A673 (cell line): ENCODE results near the gene SLC25A5. TPM values are rescaled to one million over a fixed set of nuclear protein-coding genes. Genes with fewer than 3 reads are reported as not detected.
"Not testable (repeated sequence)": the region's sequence is repeated elsewhere in the genome, so short reads cannot be mapped to it uniquely, and the experiment has no call there.

Experiments used
- BruUV-seq: library from RNA; stranded (reverse); fragments of 400-500 nt; replicated peaks from 2 replicates; lab custom pipeline; 2021; lab: Mats Ljungman, UMichigan
- CTCF ChIA-PET: fragments of 300-600 bp; sonication (Branson Sonifier 250); formaldehyde crosslinking; loops from one replicate; lab custom pipeline; 2022; ENCODE audit warnings: antibody characterized with exemption; lab: Charles Lee
- POLR2A ChIA-PET: fragments of 300-600 bp; sonication (Branson Sonifier 250); formaldehyde crosslinking; loops from one replicate; lab custom pipeline; 2022; ENCODE audit warnings: antibody characterized with exemption; ENCODE audit not compliant: low non-redundant PET; lab: Charles Lee
- DNase-seq: peaks from one replicate; pipeline ENCODE4 v3.0.0-alpha.2; 2015; ENCODE audit warnings: low spot score
- H3K27ac ChIP-seq: fragments of 200-600 bp; sonication (generic); 2 replicates; pipeline ENCODE4 v1.5.1; 2016; ENCODE audit warnings: mixed run types, low read depth, mild to moderate bottlenecking, mixed read lengths, antibody characterized with exemption, low read length; ENCODE audit not compliant: poor library complexity, severe bottlenecking
- H3K27me3 ChIP-seq: fragments of 200-600 bp; sonication (generic); replicated peaks from 2 replicates; pipeline ENCODE4 v1.6.1; 2017; ENCODE audit warnings: mixed run types, low read depth, mild to moderate bottlenecking, mixed read lengths, antibody characterized with exemption, low read length; ENCODE audit not compliant: insufficient read depth, poor library complexity
- H3K36me3 ChIP-seq: fragments of 200-600 bp; sonication (generic); 2 replicates; pipeline ENCODE4 v1.6.1; 2016; ENCODE audit warnings: mixed run types, mild to moderate bottlenecking, mixed read lengths, antibody characterized with exemption, low read length; ENCODE audit not compliant: insufficient read depth, poor library complexity, severe bottlenecking
- H3K4me1 ChIP-seq: fragments of 200-600 bp; sonication (generic); 2 replicates; pipeline ENCODE4 v1.6.1; 2017; ENCODE audit warnings: mixed run types, mild to moderate bottlenecking, mixed read lengths, antibody characterized with exemption, low read length; ENCODE audit not compliant: insufficient read depth, poor library complexity, severe bottlenecking
- H3K4me3 ChIP-seq: fragments of 200-600 bp; sonication (generic); 2 replicates; pipeline ENCODE4 v1.5.1; 2016; ENCODE audit warnings: low read depth, mixed run types, mild to moderate bottlenecking, mixed read lengths, low read length; ENCODE audit not compliant: poor library complexity, severe bottlenecking
- H3K9me3 ChIP-seq: fragments of 200-600 bp; sonication (generic); 2 replicates; pipeline ENCODE4 v1.6.1; 2016; ENCODE audit warnings: mixed run types, low read depth, mild to moderate bottlenecking, mixed read lengths, antibody characterized with exemption, low read length; ENCODE audit not compliant: poor library complexity, severe bottlenecking
- EZH2 ChIP-seq: fragments of 200-600 bp; sonication (generic); IDR thresholded peaks from 2 replicates; pipeline ENCODE4 v1.6.1; 2017; ENCODE audit warnings: borderline replicate concordance, low read depth, mild to moderate bottlenecking, mixed read lengths, antibody characterized with exemption, low read length; ENCODE audit not compliant: poor library complexity, severe bottlenecking
- intact Hi-C: fragments of 100-400 bp; cut with micrococcal nuclease; formaldehyde crosslinking; loops from one replicate; pipeline ENCODE4 v1.10.0; 2022; ENCODE audit not compliant: unreplicated experiment
- total RNA-seq: library from RNA; stranded (reverse); gene quantifications from 2 replicates; pipeline ENCODE4 v1.2.3, GENCODE V29; 2021
- TF ChIP-seq, protein P1 (sequence below): fragments of 300-800, 200-600 bp; sonication (generic); conservative IDR thresholded peaks from 2 replicates; pipeline ENCODE4 v1.5.1; 2017; ENCODE audit warnings: low read depth, mild to moderate bottlenecking, antibody characterized with exemption, low read length, moderate library complexity, mixed read lengths

Gene SLC25A5
- total RNA-seq, 1 experiment from 2014 or later = 368 TPM

DNA sequence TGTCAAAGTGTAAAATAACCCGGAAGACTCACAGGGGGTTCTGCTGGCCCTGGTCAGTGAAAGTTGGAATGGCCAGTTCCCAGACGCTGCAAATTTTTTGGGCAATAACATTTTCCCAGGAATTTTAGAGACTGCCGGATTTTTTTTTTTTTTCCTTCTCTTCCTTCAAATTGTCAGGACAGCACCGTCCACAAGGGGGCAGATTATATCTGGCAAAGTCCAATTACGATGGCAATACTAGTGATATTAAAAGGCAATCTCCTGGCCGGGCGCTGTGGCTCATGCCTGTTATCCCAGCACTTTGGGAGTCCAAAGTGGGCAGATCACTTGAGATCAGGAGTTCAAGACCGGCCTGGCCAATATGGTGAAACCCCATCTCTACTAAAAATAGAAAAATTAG is 20.5 kb downstream of the SLC25A5 start:
- CTCF ChIA-PET = interaction anchor here (1.0 kb wide), 1 partner anchor 241 kb away, joined by 3 read pairs; no protein-coding TSS in a partner anchor
- Histone ChIP-seq H3K4me1 (no peaks in the 10 kb centered on the region), H3K36me3 (no peaks in the 10 kb centered on the region), H3K27me3 (no peaks in the 10 kb centered on the region), H3K4me3 (no peak overlapping the region), H3K27ac (no peak overlapping the region), H3K9me3 (no peaks in the 10 kb centered on the region)
- no TSS peak for BruUV-seq
- POLR2A ChIA-PET = no interaction called here
- DNase-seq = peak; percentile 58
- TF ChIP-seq EZH2 = no peak
- TF ChIP-seq, protein P1, sequence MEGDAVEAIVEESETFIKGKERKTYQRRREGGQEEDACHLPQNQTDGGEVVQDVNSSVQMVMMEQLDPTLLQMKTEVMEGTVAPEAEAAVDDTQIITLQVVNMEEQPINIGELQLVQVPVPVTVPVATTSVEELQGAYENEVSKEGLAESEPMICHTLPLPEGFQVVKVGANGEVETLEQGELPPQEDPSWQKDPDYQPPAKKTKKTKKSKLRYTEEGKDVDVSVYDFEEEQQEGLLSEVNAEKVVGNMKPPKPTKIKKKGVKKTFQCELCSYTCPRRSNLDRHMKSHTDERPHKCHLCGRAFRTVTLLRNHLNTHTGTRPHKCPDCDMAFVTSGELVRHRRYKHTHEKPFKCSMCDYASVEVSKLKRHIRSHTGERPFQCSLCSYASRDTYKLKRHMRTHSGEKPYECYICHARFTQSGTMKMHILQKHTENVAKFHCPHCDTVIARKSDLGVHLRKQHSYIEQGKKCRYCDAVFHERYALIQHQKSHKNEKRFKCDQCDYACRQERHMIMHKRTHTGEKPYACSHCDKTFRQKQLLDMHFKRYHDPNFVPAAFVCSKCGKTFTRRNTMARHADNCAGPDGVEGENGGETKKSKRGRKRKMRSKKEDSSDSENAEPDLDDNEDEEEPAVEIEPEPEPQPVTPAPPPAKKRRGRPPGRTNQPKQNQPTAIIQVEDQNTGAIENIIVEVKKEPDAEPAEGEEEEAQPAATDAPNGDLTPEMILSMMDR = peak; percentile 66
- intact Hi-C loops = loop anchor here (5.0 kb wide), 1 partner anchor 244 kb away; no protein-coding TSS in a partner anchor

DNA sequence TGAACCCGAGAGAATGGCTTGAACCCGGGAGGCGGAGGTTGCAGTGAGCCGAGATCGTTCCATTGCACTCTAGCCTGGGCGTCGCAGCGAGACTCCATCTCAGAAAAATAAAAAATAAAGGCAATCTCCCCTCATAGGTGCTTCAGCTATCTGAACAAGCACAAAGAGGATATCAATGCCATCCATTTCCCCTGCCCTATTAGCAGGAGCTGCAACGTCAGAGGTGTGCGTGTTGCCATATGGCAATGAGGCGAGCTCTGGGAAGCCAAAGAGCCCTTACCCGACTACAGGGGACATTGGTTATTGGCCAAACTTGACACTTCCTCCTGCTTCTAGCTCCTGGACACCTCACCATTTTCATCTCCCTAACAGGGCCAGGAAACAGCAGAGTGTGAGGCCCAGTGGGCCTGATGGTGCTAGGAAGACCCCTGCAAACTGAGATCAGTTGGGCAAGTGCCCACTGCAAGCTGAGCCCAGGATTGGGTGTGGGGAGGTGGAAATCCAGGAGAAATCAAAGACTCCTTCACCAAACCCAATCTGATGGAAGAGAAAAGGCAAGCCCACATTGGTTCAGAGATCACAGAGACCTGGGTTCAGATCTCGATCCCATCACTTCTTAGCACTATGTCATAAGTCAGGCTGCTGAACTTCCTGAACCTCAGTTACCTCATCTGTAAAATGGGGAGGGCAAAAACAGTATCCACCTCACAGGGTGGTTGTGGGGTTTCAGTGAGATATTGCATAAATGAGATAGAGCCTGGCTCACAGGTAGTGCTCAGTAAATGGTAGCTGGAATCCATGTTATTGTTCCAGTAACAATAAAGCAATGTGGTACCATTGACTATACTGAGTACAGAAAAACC is 21.2 kb downstream of the SLC25A5 start:
- Histone ChIP-seq H3K9me3 (no peaks in the 10 kb centered on the region), H3K36me3 (no peaks in the 10 kb centered on the region), H3K27ac (no peak overlapping the region), H3K4me3 (no peak overlapping the region), H3K27me3 (no peaks in the 10 kb centered on the region), H3K4me1 (no peaks in the 10 kb centered on the region)
- DNase-seq = no peak
- intact Hi-C loops = loop anchor here (5.0 kb wide), 1 partner anchor 243 kb away; no protein-coding TSS in a partner anchor
- no TSS peak for BruUV-seq
- TF ChIP-seq, protein P1 = no peak
- no peak for TF ChIP-seq EZH2
- CTCF ChIA-PET = interaction anchor here (1.0 kb wide), 1 partner anchor 240 kb away, joined by 3 read pairs; no protein-coding TSS in a partner anchor
- POLR2A ChIA-PET = no interaction called here

DNA sequence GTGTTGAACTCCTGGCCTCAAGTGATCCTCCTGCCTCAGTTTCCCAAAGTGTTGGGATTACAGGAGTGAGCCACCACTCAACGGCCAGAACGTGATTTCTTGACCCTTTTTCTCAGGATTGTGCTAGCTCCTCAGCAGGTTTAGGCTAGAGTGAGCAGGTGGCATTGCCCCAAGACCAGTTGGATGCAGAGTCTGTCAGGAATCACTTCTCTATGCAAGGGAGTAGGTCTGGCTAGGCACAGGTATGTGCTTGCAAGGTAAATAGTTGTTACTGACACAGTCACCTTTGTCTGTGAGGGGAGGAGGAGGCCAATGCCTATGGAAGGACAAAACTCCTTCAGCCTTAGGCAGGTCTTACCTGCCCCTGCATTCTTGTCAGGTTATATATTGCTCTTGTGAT is 24.2 kb downstream of the SLC25A5 start:
- Histone ChIP-seq H3K27ac (no peak overlapping the region), H3K4me3 (no peak overlapping the region), H3K27me3 (no peaks in the 10 kb centered on the region), H3K9me3 (no peaks in the 10 kb centered on the region), H3K4me1 (no peaks in the 10 kb centered on the region), H3K36me3 (no peaks in the 10 kb centered on the region)
- intact Hi-C loops = no loop called here
- BruUV-seq = no TSS peak
- no peak for DNase-seq
- POLR2A ChIA-PET = no interaction called here
- CTCF ChIA-PET = no interaction called here
- TF ChIP-seq, protein P1 = no peak

DNA sequence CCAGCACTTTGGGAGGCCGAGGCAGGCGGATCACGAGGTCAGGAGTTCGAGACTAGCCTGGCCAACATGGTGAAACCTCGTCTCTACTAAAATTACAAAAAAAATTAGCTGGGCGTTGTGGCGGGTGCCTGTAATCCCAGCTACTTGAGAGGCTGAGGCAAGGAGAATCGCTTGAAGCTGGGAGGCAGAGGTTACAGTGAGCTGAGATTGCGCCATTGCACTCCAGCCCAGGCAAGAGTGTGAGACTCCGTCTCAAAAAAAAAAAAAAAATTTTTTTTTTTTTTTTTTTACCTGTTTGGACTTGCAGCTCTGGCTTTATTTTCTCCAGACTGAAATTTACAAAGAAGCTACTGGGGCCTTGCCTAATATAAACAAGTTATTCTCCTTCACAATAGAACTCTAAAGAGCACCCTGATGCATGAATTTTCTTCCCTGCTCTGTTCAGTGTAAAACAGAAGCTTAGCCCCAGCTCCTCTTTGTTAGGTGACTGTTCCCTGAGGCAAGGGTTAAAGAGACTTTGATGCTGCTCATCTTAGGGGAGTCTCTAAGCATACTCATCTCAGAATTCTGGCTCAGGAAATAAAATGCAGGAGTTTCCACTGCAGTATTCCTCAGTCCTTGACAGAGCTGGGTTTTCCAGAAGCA is 25.7 kb downstream of the SLC25A5 start:
- H3K27me3 ChIP-seq, H3K4me3 ChIP-seq, H3K9me3 ChIP-seq, intact Hi-C loops, POLR2A ChIA-PET, H3K36me3 ChIP-seq, BruUV-seq, CTCF ChIA-PET, H3K4me1 ChIP-seq, H3K27ac ChIP-seq, DNase-seq: not testable (repeated sequence)
